Activated naive CD4-positive, alpha-beta T cell treated with anti-CD3 and anti-CD28 coated beads, Interleukin-2, amount 50 U/mL, for 24 hours (primary cell): ENCODE data around the gene GPR158.

Experiments used
- H3K27ac Mint-ChIP-seq: one replicate; pipeline ENCODE4 v1.8.0; 2021; ENCODE audit warnings: mild to moderate bottlenecking, mixed read lengths
- H3K27me3 Mint-ChIP-seq: one replicate; pipeline ENCODE4 v1.8.0; 2021; ENCODE audit warnings: mixed read lengths
- H3K36me3 Mint-ChIP-seq: one replicate; pipeline ENCODE4 v1.8.0; 2021; ENCODE audit warnings: mixed read lengths
- H3K4me1 Mint-ChIP-seq: one replicate; pipeline ENCODE4 v1.8.0; 2021; ENCODE audit warnings: mixed read lengths
- H3K4me3 Mint-ChIP-seq: one replicate; pipeline ENCODE4 v1.8.0; 2021; ENCODE audit warnings: mild to moderate bottlenecking, mixed read lengths
- H3K9me3 Mint-ChIP-seq: one replicate; pipeline ENCODE4 v1.8.0; 2021; ENCODE audit warnings: mixed read lengths

GPR158 gene

DNA sequence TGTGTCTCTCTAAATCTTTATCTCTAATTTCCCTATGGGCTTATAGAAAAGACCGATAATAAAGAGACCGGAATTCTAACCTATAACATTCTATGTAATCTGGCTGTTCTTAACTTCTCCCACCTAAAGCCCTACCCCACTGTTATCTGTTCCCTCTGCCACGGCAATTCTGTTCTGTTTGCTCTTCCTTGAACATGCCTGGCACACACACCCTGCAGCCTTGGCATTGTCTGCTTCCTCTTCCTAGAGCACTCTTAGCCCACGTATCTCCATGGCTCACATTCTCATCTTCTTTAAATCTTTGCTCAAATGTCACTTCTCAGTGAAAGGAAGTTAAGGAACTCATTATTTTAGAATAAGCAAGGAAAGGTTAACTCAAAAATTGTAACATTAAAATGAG is 309.2 kb downstream of the GPR158 start:
- Mint-ChIP-seq H3K4me3 (no peak overlapping the region), H3K27ac (no peak overlapping the region), H3K4me1 (no peaks in the 10 kb centered on the region), H3K9me3 (peaks cover 8% of the 10 kb centered on the region), H3K36me3 (no peaks in the 10 kb centered on the region), H3K27me3 (no peaks in the 10 kb centered on the region)

DNA sequence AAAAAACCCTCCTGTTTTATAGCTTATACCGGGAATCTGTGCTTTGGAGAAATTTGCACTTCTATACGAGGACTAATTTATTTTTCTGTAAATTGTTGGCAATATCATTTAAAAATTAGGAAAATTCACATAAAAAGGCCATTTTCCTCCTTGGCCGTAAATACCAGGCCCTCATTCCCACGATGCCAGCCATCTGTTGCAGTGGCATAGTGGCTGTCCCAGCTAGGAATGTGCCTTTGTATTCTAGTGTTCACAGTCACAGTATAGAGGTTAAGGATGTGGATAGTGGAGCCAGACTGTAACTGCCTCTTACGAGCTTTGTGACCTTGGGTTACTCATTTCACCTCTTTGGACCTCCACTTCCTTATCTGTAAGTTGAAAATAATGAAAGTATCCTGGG is 312.5 kb downstream of the GPR158 start:
- H3K36me3 Mint-ChIP-seq: no peaks in the 10 kb centered on the region
- H3K27me3 Mint-ChIP-seq: no peaks in the 10 kb centered on the region
- H3K9me3 Mint-ChIP-seq: peaks cover 8% of the 10 kb centered on the region
- H3K27ac Mint-ChIP-seq: no peak overlapping the region
- H3K4me3 Mint-ChIP-seq: no peak overlapping the region
- no peaks in the 10 kb centered on the region for H3K4me1 Mint-ChIP-seq

DNA sequence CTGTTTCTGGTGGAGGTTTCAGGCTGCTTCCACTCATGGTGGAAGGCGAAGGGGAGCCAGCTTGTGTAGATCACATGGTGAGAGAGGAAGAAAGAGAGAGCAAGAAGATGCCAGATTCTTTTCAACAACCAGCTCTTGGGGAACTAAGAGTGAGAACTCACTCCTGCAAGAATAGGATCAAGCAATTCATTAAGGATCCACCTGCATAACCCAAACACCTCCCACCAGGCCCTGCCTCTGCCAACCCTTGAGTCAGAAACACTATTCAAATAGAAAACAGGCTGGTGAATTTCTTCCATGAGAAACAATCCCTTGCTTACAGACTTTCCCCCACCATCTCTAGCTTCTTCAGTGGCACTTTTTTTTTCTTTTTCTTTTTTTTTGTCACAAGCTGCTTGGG is 317.2 kb downstream of the GPR158 start:
- Mint-ChIP-seq H3K27me3 (no peaks in the 10 kb centered on the region), H3K4me1 (no peaks in the 10 kb centered on the region), H3K36me3 (no peaks in the 10 kb centered on the region), H3K9me3 (no peaks in the 10 kb centered on the region), H3K27ac (no peak overlapping the region), H3K4me3 (no peak overlapping the region)

DNA sequence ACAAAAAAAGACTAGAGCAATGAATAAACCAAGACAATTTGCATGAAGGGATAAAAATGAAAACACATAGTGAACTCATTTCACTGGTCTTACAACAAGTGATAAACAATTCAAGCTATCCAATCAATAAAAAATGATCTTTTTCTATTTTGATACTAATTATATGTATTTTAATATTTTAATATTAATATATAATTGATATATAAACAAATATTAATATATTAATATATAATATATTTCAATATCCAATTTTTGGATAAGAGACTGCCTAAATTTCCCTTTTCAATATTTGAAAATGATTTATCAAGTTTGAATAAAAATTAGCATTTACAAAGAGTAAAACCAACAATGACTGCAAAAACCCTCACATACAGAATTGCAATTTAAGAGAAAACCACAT is 317.9 kb downstream of the GPR158 start:
- Mint-ChIP-seq H3K27ac (no peak overlapping the region), H3K4me3 (no peak overlapping the region), H3K4me1 (no peaks in the 10 kb centered on the region), H3K9me3 (no peaks in the 10 kb centered on the region), H3K27me3 (no peaks in the 10 kb centered on the region), H3K36me3 (no peaks in the 10 kb centered on the region)

DNA sequence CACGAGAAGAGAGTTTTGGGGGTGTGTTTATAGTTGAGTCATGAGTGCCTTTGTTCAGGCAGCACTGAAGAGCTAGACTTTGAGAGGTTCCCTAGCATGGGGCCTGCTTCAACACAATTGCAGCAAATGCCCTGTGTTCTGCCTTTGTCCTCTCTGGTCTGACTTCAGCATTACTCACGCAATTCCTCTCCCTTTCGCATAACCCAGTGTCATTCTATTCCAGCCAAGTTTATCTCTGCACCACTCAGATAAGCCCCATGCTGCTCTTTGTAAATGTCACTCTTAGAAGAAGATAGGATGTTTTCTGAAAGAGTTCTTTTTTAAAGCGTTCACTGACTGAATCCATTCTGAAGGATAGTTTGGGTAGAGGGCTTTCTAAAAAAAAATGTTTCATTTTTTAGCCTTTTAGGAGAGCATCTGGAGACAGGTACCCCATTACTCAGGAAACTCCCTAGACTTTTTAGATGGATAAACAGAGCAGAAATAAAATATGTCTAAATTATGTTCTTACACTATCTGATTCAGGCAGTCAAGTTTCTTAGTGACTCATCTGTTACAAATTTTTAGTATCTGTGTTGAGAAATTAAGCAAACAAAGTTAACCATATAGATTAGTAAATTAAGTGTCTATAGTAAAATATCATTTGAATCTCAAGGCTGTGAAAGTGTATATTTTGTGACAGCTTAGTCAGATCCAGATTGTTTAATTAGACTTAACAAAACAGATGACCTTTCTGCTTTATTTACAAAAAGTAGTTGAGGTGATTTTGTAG is 318.5 kb downstream of the GPR158 start:
- Mint-ChIP-seq H3K36me3 (no peaks in the 10 kb centered on the region), H3K27ac (no peak overlapping the region), H3K27me3 (no peaks in the 10 kb centered on the region), H3K4me1 (no peaks in the 10 kb centered on the region), H3K4me3 (no peak overlapping the region), H3K9me3 (no peaks in the 10 kb centered on the region)

DNA sequence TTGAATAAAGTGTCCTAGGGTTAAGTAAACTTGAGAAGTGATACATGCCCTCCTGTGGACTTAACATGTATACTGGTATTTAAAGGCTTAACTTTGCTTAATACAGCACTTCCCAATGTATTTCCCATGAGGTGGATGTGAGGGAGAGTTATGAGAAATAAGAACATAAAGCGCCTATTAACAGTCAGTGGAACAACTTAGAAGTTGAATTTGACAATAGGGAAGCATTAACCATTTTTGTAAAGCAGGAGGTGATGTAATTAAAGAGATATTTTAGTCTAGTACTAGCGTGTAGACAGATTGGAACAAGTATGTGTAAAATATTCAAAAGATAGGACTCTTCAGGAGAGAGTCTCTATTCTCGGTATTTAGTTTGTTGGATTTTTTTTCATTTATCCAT is 322.4 kb downstream of the GPR158 start:
- no peak overlapping the region for H3K27ac Mint-ChIP-seq
- H3K4me1 Mint-ChIP-seq: no peaks in the 10 kb centered on the region
- H3K4me3 Mint-ChIP-seq: no peak overlapping the region
- H3K36me3 Mint-ChIP-seq: no peaks in the 10 kb centered on the region
- H3K27me3 Mint-ChIP-seq: no peaks in the 10 kb centered on the region
- no peaks in the 10 kb centered on the region for H3K9me3 Mint-ChIP-seq

DNA sequence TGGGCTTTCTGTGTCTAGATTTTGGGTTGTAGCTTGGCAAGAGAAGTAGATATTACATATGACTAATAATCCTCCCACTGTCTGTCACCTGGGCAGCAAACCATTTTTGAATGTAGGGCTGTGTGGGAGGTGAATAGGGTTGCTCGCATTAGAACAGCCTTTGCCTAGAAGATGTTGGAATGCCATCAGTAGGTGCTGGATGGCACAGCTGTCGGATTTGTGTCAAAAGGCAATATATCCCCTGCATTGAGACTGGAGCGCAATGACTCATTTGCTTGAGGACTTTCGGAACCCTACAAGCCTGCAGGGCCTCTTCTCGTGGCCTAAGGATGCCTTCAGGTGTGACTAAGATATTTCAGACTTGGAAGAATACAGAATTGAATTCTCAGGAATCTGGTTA is 323.8 kb downstream of the GPR158 start:
- no peak overlapping the region for H3K4me3 Mint-ChIP-seq
- no peaks in the 10 kb centered on the region for H3K27me3 Mint-ChIP-seq
- H3K27ac Mint-ChIP-seq: no peak overlapping the region
- no peaks in the 10 kb centered on the region for H3K9me3 Mint-ChIP-seq
- no peaks in the 10 kb centered on the region for H3K4me1 Mint-ChIP-seq
- H3K36me3 Mint-ChIP-seq: no peaks in the 10 kb centered on the region

DNA sequence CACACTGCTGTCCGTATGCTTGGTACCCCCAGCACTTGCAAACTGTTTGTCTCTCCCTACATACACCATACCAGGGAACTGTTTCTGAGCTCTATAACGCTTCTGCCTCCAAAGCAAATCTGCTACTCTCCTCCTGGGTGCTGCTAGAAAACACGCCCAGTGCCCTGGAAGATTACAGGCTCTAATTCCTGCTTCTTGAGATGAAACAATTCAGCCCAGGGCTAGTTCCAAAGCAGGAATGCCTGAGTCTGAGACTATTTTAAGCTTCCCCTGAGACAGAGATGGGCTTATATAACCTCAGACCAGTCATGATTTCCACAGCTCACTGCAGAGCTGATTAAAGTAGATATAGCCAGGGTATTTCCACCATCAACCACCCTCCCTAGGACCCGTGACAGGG is 327.1 kb downstream of the GPR158 start:
- Mint-ChIP-seq H3K4me1 (no peaks in the 10 kb centered on the region), H3K27ac (no peak overlapping the region), H3K4me3 (no peak overlapping the region), H3K9me3 (no peaks in the 10 kb centered on the region), H3K36me3 (no peaks in the 10 kb centered on the region), H3K27me3 (no peaks in the 10 kb centered on the region)

DNA sequence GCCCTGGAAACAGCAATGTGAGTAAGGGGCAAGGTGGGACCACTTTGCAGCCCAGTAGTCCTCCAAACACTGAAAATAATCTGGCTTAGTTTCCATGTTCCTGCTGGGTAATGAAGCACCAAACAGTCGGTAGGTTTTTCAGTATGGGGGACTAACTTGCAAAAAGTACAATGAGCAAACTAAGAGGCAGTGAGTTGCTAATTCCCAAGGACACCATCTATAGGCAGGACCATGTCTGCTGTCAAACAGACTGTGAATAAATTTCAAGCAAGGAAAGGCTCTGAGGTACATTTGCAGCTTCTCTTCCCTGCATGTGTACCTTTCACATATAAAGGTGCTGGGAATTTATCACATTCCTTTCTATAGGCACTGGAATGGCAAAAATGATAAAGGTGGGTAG is 327.7 kb downstream of the GPR158 start:
- Mint-ChIP-seq H3K27ac (no peak overlapping the region), H3K9me3 (no peaks in the 10 kb centered on the region), H3K27me3 (no peaks in the 10 kb centered on the region), H3K36me3 (no peaks in the 10 kb centered on the region), H3K4me1 (no peaks in the 10 kb centered on the region), H3K4me3 (no peak overlapping the region)

DNA sequence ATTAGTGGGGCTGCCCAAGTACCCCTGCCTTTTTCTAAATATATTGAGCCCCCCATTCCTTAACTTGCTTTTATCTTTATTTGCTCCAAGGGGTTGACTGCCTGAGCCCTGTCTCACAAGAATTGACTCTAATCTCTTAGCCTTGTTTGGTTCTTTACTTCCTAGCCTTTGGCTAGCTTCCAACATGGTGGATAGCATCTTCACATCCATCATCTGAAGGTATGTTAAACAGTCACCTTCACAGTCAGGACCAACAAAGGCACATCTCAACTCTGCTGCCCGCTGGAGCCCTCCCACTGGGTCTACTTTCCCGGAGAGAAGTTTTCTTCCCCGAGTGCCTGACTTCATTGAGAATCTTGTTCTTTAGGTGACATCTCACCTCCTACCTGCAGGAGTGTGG is 329.5 kb downstream of the GPR158 start:
- H3K36me3 Mint-ChIP-seq: no peaks in the 10 kb centered on the region
- H3K27ac Mint-ChIP-seq: no peak overlapping the region
- H3K27me3 Mint-ChIP-seq: no peaks in the 10 kb centered on the region
- H3K4me3 Mint-ChIP-seq: no peak overlapping the region
- no peaks in the 10 kb centered on the region for H3K4me1 Mint-ChIP-seq
- no peaks in the 10 kb centered on the region for H3K9me3 Mint-ChIP-seq

DNA sequence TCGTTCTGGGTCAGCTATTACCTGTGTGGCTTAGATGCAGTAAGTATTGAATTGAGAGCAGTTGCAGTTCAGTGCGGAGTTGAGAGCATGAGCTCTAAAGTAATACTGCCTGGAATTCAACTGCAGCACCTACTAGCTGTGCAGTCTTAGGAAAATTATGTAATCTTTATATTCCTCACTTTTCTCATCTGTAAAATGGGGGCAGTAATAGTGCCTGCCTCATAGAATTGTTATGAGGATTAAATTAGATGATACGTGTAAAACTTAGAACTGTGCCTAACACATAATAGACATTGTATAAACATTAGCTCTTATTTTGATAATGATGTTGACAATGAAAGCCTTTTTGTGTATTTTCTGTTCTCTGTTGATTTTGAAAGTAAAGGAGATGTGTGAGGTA is 330.0 kb downstream of the GPR158 start:
- Mint-ChIP-seq H3K4me3 (no peak overlapping the region), H3K36me3 (no peaks in the 10 kb centered on the region), H3K4me1 (no peaks in the 10 kb centered on the region), H3K27ac (no peak overlapping the region), H3K27me3 (no peaks in the 10 kb centered on the region), H3K9me3 (no peaks in the 10 kb centered on the region)

DNA sequence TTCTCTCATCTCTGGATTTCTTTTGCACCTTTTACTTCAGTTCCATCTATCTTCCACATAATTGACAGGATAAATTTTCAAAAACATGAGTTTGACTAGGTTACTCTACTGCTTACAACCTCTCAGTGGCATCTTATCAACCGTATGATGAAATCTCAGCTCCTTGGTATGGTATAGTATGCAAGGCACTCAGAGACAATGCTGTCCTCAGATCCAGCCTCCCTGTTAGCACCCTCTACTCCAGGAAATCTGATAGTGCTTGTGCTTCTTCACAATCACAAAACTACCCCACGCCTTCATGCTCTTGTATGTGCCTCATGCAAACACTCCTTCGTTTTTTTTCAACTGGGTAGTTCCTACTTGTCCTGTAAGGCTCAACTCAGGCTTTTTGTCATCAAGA is 330.7 kb downstream of the GPR158 start:
- no peak overlapping the region for H3K27ac Mint-ChIP-seq
- no peak overlapping the region for H3K4me3 Mint-ChIP-seq
- no peaks in the 10 kb centered on the region for H3K27me3 Mint-ChIP-seq
- no peaks in the 10 kb centered on the region for H3K36me3 Mint-ChIP-seq
- H3K4me1 Mint-ChIP-seq: no peaks in the 10 kb centered on the region
- H3K9me3 Mint-ChIP-seq: no peaks in the 10 kb centered on the region

DNA sequence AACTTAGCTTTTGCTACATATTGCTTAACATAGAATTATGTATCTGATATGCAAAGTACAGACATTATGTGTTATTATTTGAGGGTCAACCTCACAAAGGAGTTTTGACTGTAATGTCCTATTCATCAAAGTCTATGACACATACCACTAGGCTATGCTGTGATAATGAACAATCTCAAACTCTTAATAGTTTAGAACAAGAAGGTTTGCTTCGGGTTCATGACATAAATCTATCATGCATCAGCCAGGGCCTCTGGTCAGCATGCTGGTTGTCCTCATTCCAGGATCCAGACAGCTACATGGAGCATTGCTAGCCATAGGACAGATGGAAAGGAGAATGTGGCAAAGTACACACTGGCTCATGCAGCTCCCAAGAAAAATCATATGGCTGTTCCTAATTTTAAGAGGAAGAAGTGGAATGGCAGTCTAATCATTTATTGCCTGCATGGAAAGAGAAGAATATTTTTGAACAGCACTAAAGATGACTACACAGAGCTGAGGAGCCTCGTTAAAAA is 332.1 kb downstream of the GPR158 start:
- Mint-ChIP-seq H3K27me3 (no peaks in the 10 kb centered on the region), H3K4me1 (no peaks in the 10 kb centered on the region), H3K36me3 (no peaks in the 10 kb centered on the region), H3K4me3 (no peak overlapping the region), H3K9me3 (no peaks in the 10 kb centered on the region), H3K27ac (no peak overlapping the region)

DNA sequence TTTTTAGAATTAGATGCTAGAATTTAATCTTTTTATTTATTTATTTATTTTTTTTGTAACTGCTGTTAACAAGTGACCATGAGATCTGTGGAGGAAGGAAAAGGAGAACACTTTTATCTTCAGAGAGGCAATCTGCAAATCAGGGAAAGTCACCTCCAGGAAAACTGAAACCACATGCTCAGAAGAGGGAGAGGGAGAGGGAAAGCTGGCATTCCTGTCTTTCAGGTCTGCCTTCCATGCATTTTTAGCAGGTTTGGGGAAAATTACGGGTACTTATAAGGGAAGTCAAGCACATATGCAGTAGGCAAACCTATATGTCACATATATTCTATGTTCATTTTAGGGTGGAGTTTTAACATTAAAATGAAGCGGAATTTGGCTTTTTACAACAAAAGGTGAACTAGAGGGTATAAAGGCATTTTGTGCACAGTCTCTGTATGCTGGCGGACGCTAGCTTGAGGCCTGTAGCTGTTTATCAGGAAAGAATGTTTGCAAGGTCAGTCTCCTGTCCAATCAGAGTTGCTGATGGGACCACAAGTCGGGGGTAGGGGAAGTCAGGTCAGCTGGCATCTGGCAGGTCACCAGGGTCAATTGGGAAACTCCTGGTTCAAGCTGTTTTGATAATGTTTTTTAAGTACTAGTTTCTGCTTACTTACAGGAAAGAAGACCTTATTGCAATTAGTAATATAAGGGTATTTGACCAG is 333.5 kb downstream of the GPR158 start:
- Mint-ChIP-seq H3K27me3 (no peaks in the 10 kb centered on the region), H3K4me1 (no peaks in the 10 kb centered on the region), H3K4me3 (no peak overlapping the region), H3K9me3 (no peaks in the 10 kb centered on the region), H3K36me3 (no peaks in the 10 kb centered on the region), H3K27ac (no peak overlapping the region)

DNA sequence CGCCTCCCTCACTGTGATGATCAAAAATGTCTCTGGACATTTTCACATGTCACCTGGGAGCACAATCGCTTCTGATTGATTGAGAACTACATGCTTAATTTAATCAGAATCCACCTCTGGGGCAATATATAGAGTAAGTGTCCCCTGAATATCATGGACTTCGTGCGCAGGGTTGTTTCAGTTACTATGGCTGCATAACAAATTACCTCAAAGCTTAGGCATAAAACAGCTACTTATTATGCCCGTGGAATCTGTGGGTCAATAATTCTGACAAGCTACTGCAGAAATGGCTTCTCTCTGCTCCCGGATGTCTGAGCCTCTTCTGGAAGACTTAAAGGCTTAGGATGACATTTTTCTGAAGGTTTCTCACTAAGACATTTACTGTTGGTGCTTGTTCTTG is 334.4 kb downstream of the GPR158 start:
- H3K27me3 Mint-ChIP-seq: no peaks in the 10 kb centered on the region
- no peaks in the 10 kb centered on the region for H3K4me1 Mint-ChIP-seq
- H3K9me3 Mint-ChIP-seq: no peaks in the 10 kb centered on the region
- H3K36me3 Mint-ChIP-seq: no peaks in the 10 kb centered on the region
- no peak overlapping the region for H3K4me3 Mint-ChIP-seq
- no peak overlapping the region for H3K27ac Mint-ChIP-seq

DNA sequence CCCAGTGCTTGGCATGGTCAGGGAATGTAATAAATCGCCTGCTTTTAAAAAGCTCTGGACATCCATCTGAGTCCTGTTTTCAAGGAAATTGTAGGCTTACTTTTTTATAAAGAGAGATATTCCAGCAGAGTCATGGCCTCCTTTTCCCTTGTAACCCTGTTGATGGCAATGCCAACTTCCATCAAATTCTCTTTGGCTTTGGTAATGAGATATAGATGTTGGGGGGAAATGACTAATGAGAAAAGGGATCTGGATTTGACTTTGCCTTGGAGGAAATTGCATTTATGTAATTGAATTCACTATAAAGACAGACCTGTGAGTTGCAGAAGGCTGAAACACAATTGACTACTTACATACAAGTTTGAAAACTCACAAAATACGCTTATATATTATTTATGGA is 347.5 kb downstream of the GPR158 start:
- Mint-ChIP-seq H3K36me3 (peaks cover 2% of the 10 kb centered on the region), H3K4me1 (no peaks in the 10 kb centered on the region), H3K4me3 (no peak overlapping the region), H3K9me3 (peaks cover 7% of the 10 kb centered on the region), H3K27me3 (no peaks in the 10 kb centered on the region), H3K27ac (no peak overlapping the region)
